IMR-90 (cell line): ENCODE results near the gene KRTAP3-1. TPM values are rescaled to one million over a fixed set of nuclear protein-coding genes. Genes with fewer than 3 reads are reported as not detected.

Source experiments
- ATAC-seq: fragments of 200-7000 bp; cut with Tn5 transposase; 2 replicates; pipeline ENCODE4 v1.9.1; 2020; ENCODE audit warnings: low read depth, mild to moderate bottlenecking, moderate library complexity
- BruUV-seq: library from RNA; stranded (reverse); fragments of 400-500 nt; replicated peaks from 2 replicates; lab custom pipeline; 2021; lab: Mats Ljungman, UMichigan
- CTCF ChIA-PET: fragments of 300-600 bp; formaldehyde crosslinking; extraction: SDS; loops from one replicate; lab custom pipeline; 2021; ENCODE audit warnings: antibody characterized with exemption; lab: Yijun Ruan, JAX
- POLR2A ChIA-PET: fragments of 300-600 bp; sonication (Branson Sonifier 250); formaldehyde crosslinking; loops from one replicate; lab custom pipeline; 2022; ENCODE audit warnings: antibody characterized with exemption; ENCODE audit not compliant: unreplicated experiment; lab: Charles Lee
- DNase-seq: peaks from one replicate; pipeline ENCODE4 v3.0.0; 2013
- H2AFZ ChIP-seq: replicated peaks from 2 replicates; pipeline ENCODE3; 2013; ENCODE audit warnings: low read length, mild to moderate bottlenecking; ENCODE audit not compliant: poor library complexity
- H2AK5ac ChIP-seq: 2 replicates; pipeline ENCODE4 v1.6.1; 2013; ENCODE audit warnings: low read depth, low read length, inconsistent platforms
- H2AK9ac ChIP-seq: replicated peaks from 2 replicates; pipeline ENCODE3; 2013; ENCODE audit warnings: mild to moderate bottlenecking, low read depth, low read length, moderate library complexity; ENCODE audit not compliant: poor library complexity
- H2BK120ac ChIP-seq: 2 replicates; pipeline ENCODE4 v1.6.1; 2013; ENCODE audit warnings: low read depth, low read length, inconsistent platforms
- H2BK15ac ChIP-seq: 3 replicates; pipeline ENCODE4 v1.6.1; 2013; ENCODE audit warnings: low read depth, low read length, inconsistent platforms
- H2BK20ac ChIP-seq: 2 replicates; pipeline ENCODE4 v1.6.1; 2013; ENCODE audit warnings: low read depth, mild to moderate bottlenecking, inconsistent platforms, low read length, moderate library complexity
- H2BK5ac ChIP-seq: 2 replicates; pipeline ENCODE4 v1.6.1; 2013; ENCODE audit warnings: mild to moderate bottlenecking, low read depth, low read length, inconsistent platforms; ENCODE audit not compliant: poor library complexity, severe bottlenecking
- H3K14ac ChIP-seq: replicated peaks from 2 replicates; pipeline ENCODE4 v1.6.1; 2013; ENCODE audit warnings: low read depth, low read length, inconsistent platforms
- H3K18ac ChIP-seq: 2 replicates; pipeline ENCODE4 v1.6.1; 2013; ENCODE audit warnings: low read depth, low read length, control low read depth
- H3K23ac ChIP-seq: 2 replicates; pipeline ENCODE4 v1.6.1; 2013; ENCODE audit warnings: low read depth, low read length, inconsistent platforms
- H3K27ac ChIP-seq: 2 replicates; pipeline ENCODE4 v1.5.1; 2013; ENCODE audit warnings: mild to moderate bottlenecking, control low read depth, low read length; ENCODE audit not compliant: insufficient read depth
- H3K27me3 ChIP-seq: 2 replicates; pipeline ENCODE4 v1.6.1; 2013; ENCODE audit warnings: low read length; ENCODE audit not compliant: control insufficient read depth, insufficient read depth
- H3K36me3 ChIP-seq: 2 replicates; pipeline ENCODE4 v1.6.1; 2013; ENCODE audit warnings: low read length, mixed read lengths; ENCODE audit not compliant: control insufficient read depth, insufficient read depth
- H3K4ac ChIP-seq: 2 replicates; pipeline ENCODE4 v1.6.1; 2013; ENCODE audit warnings: low read depth, low read length, inconsistent platforms
- H3K4me1 ChIP-seq: 2 replicates; pipeline ENCODE4 v1.6.1; 2013; ENCODE audit warnings: low read length, mixed read lengths; ENCODE audit not compliant: control insufficient read depth, insufficient read depth
- H3K4me2 ChIP-seq: 2 replicates; pipeline ENCODE4 v1.6.1; 2013; ENCODE audit warnings: low read depth, mild to moderate bottlenecking, control low read depth, low read length, moderate library complexity
- H3K4me3 ChIP-seq: 2 replicates; pipeline ENCODE4 v1.5.1; 2013; ENCODE audit warnings: low read depth, mild to moderate bottlenecking, control low read depth, low read length, moderate library complexity; ENCODE audit not compliant: insufficient read depth
- H3K56ac ChIP-seq: 2 replicates; pipeline ENCODE4 v1.6.1; 2013; ENCODE audit warnings: low read length, inconsistent platforms; ENCODE audit not compliant: insufficient read depth; ENCODE audit errors: extremely low read depth
- H3K79me1 ChIP-seq, 2 experiments: 2 replicates each; pipeline ENCODE4 v1.6.1; 2013; ENCODE audit warnings: low read length in 2 of 2, inconsistent platforms in 1 of 2, low read depth in 1 of 2
- H3K9ac ChIP-seq: 2 replicates; pipeline ENCODE4 v1.6.1; 2013; ENCODE audit warnings: low read depth, low read length, control low read depth
- H3K9me1 ChIP-seq: 2 replicates; pipeline ENCODE4 v1.6.1; 2013; ENCODE audit warnings: low read length, inconsistent platforms; ENCODE audit not compliant: insufficient read depth
- H3K9me3 ChIP-seq: 2 replicates; pipeline ENCODE4 v1.6.1; 2013; ENCODE audit warnings: low read length; ENCODE audit not compliant: control insufficient read depth, insufficient read depth
- H4K20me1 ChIP-seq: 2 replicates; pipeline ENCODE4 v1.6.1; 2013; ENCODE audit warnings: low read length, inconsistent platforms; ENCODE audit not compliant: insufficient read depth
- H4K5ac ChIP-seq: 2 replicates; pipeline ENCODE4 v1.6.1; 2013; ENCODE audit warnings: mild to moderate bottlenecking, low read depth, low read length, control low read depth
- H4K8ac ChIP-seq, 2 experiments: 2 replicates each; pipeline ENCODE4 v1.6.1; 2013; ENCODE audit warnings: low read depth in 2 of 2, low read length in 2 of 2, control low read depth in 1 of 2, inconsistent platforms in 1 of 2
- H4K91ac ChIP-seq: 2 replicates; pipeline ENCODE4 v1.6.1; 2013; ENCODE audit warnings: low read depth, low read length, inconsistent platforms; ENCODE audit not compliant: insufficient read depth
- MAFK ChIP-seq: IDR thresholded peaks from 2 replicates; pipeline ENCODE4 v1.6.1; 2012; ENCODE audit warnings: low read depth, low read length, improper control_type of control experiment
- RFX5 ChIP-seq: IDR thresholded peaks from 2 replicates; pipeline ENCODE4 v1.8.0; 2012; ENCODE audit warnings: low read depth, mild to moderate bottlenecking, low read length, moderate library complexity
- USF2 ChIP-seq: fragments of 150-350 bp; IDR thresholded peaks from 2 replicates; pipeline ENCODE4 v1.6.1; 2017; ENCODE audit warnings: mild to moderate bottlenecking, antibody characterized with exemption, low read length, low read depth
- WGBS, 2 experiments: methylation state at CpG; one replicate each; pipeline versions ENCODE4 v1.1.5 to v1.1.7; 2013; ENCODE audit warnings: missing lambda C conversion rate in 2 of 2; ENCODE audit not compliant: insufficient read length in 1 of 2; ENCODE audit errors: extremely low coverage in 2 of 2; 5-methylcytosine and 5-hydroxymethylcytosine counted together
- dilution Hi-C: fragments of 300-500 bp; cut with HindIII; formaldehyde crosslinking; loops from one replicate; pipeline ENCODE4 v1.14.3; 2018; ENCODE audit warnings: low sequenced_read_pairs; ENCODE audit not compliant: unreplicated experiment
- in situ Hi-C: fragments of 300-500 bp; cut with MboI; formaldehyde crosslinking; loops from 3 replicates; pipeline ENCODE4 v1.14.3; 2019; ENCODE audit warnings: low sequenced_read_pairs, inconsistent platforms, mixed read lengths
- intact Hi-C: fragments of 100-400 bp; cut with micrococcal nuclease; formaldehyde crosslinking; loops from 2 replicates; pipeline ENCODE4 v1.10.0; 2022
- polyA plus RNA-seq, 3 experiments: library from polyadenylated mRNA; depleted of rRNA; stranded (reverse); fragments of >200 nt; gene quantifications; 2 replicates each; pipeline ENCODE4 v1.2.3, GENCODE V29; 2012; ENCODE audit warnings: low replicate concordance in 1 of 3
- total RNA-seq: library from RNA; depleted of rRNA; stranded (reverse); fragments of >200 nt; gene quantifications from 2 replicates; pipeline ENCODE4 v1.2.3, GENCODE V29; 2012

KRTAP3-1 gene
- total and polyA plus RNA-seq, 2 of the 4 experiments (the other 2 are of a cell fraction), result not detected

GRCh38 chr17:40962059-40962561 lies 46.8 kb downstream of the KRTAP3-1 start:
- no peak overlapping the region for H4K8ac ChIP-seq
- no peak overlapping the region; the same call in 1 of the 2 replicates for H4K5ac ChIP-seq
- no peak overlapping the region; the same call in 1 of the 2 replicates for H4K91ac ChIP-seq
- no peak overlapping the region; the same call in 2 of the 3 replicates for H2BK15ac ChIP-seq
- no peaks in the 10 kb centered on the region for H3K36me3 ChIP-seq
- in situ Hi-C loops (no loop called here), intact Hi-C loops (no loop called here), dilution Hi-C loops (no loop called here)
- no peaks in the 10 kb centered on the region for H3K79me1 ChIP-seq
- H3K14ac ChIP-seq, result no peak overlapping the region
- no CpG with 5 or more reads among the region's 4 CpGs for WGBS, 2 experiments
- TF ChIP-seq RFX5, result no peak
- 0 out of 2 replicates have a peak, but pooled peaks have one; percentile 17 for TF ChIP-seq MAFK
- TF ChIP-seq USF2, result no peak
- H3K9me1 ChIP-seq, result peaks cover 9% of the 10 kb centered on the region
- H3K9ac ChIP-seq, result no peak overlapping the region
- no peak overlapping the region for H2BK20ac ChIP-seq
- no peak overlapping the region for H3K4me2 ChIP-seq
- no peak overlapping the region for H3K27ac ChIP-seq
- no peak overlapping the region for H3K56ac ChIP-seq
- no peaks in the 10 kb centered on the region for H3K27me3 ChIP-seq
- H2AFZ ChIP-seq, result no peak overlapping the region
- ChIA-PET POLR2A (interaction anchor here (0.5 kb wide), 1 partner anchor 418 kb away, joined by 10 read pairs; no protein-coding TSS in a partner anchor), CTCF (interaction anchor here (1.0 kb wide), 1 partner anchor 360 kb away, joined by 4 read pairs; no protein-coding TSS in a partner anchor)
- H2AK5ac ChIP-seq, result peak overlapping the region; percentile 58
- no peaks in the 10 kb centered on the region for H4K20me1 ChIP-seq
- peak overlapping the region; percentile 5; the same call in 1 of the 2 replicates for H3K23ac ChIP-seq
- no peak overlapping the region; the same call in 1 of the 2 replicates for H3K18ac ChIP-seq
- H3K4ac ChIP-seq, result no peak overlapping the region
- no peak overlapping the region for H2BK5ac ChIP-seq
- peak overlapping the region; percentile 35 for H2BK120ac ChIP-seq
- ATAC-seq (no peak), DNase-seq (no peak)
- H2AK9ac ChIP-seq, result no peak overlapping the region
- H3K4me3 ChIP-seq, result no peak overlapping the region
- peaks cover 6% of the 10 kb centered on the region for H3K9me3 ChIP-seq
- H3K4me1 ChIP-seq, result peaks cover 7% of the 10 kb centered on the region
- BruUV-seq, result no TSS peak
